ENCODE results near the gene CINP. TPM values are rescaled to one million over a fixed set of nuclear protein-coding genes. Genes with fewer than 3 reads are reported as not detected.

CINP gene
- total and polyA plus RNA-seq, 2 of the 13 experiments (the other 11 are each of a cell fraction or from before 2014, with no cell fraction given), result 32.8 to 42.8 TPM

GRCh38 chr14:102320671-102321455 lies 41.8 kb downstream of the CINP start (continued):
- TF ChIP-seq, protein P1, sequence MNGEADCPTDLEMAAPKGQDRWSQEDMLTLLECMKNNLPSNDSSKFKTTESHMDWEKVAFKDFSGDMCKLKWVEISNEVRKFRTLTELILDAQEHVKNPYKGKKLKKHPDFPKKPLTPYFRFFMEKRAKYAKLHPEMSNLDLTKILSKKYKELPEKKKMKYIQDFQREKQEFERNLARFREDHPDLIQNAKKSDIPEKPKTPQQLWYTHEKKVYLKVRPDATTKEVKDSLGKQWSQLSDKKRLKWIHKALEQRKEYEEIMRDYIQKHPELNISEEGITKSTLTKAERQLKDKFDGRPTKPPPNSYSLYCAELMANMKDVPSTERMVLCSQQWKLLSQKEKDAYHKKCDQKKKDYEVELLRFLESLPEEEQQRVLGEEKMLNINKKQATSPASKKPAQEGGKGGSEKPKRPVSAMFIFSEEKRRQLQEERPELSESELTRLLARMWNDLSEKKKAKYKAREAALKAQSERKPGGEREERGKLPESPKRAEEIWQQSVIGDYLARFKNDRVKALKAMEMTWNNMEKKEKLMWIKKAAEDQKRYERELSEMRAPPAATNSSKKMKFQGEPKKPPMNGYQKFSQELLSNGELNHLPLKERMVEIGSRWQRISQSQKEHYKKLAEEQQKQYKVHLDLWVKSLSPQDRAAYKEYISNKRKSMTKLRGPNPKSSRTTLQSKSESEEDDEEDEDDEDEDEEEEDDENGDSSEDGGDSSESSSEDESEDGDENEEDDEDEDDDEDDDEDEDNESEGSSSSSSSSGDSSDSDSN (CRISPR knock-in tag; IDR thresholded peaks at IDR 0.05), result 0 out of 2 replicates have a peak, but pooled peaks have one; percentile 32
- TF ChIP-seq ZNF354B (CRISPR knock-in tag; IDR thresholded peaks at IDR 0.05) (0 out of 2 replicates have a peak, but pooled peaks have one; percentile 38), KDM6A (CRISPR knock-in tag; IDR thresholded peaks at IDR 0.05; ENCODE audit: low read depth) (peak; percentile 25; the same call in 1 of the 2 replicates), GATA4 (IDR thresholded peaks at IDR 0.05; ENCODE audit: borderline replicate concordance, low read depth) (peak; percentile 47; the same call in 1 of the 2 replicates), MED1 (CRISPR knock-in tag; IDR thresholded peaks at IDR 0.05) (peak; percentile 69), ZNF510 (CRISPR knock-in tag; IDR thresholded peaks at IDR 0.05; ENCODE audit: low read depth) (0 out of 2 replicates have a peak, but pooled peaks have one; percentile 23), FOXP4 (CRISPR knock-in tag; IDR thresholded peaks at IDR 0.05) (peak; percentile 52; the same call in 1 of the 2 replicates), RBM22 (optimal IDR thresholded peaks at IDR 0.05; ENCODE audit: low read length) (peak; percentile 27), FOXC1 (CRISPR knock-in tag; IDR thresholded peaks at IDR 0.05; ENCODE audit: borderline replicate concordance) (0 out of 2 replicates have a peak, but pooled peaks have one; percentile 9), ZNF430 (CRISPR knock-in tag; IDR thresholded peaks at IDR 0.05) (no peak; the same call in 1 of the 2 replicates), NCOR1 (IDR thresholded peaks at IDR 0.05; ENCODE audit: borderline replicate concordance, low read length) (peak; percentile 91), ZNF18 (CRISPR knock-in tag; IDR thresholded peaks at IDR 0.05; ENCODE audit: insufficient replicate concordance) (peak; percentile 88), NFYB (CRISPR knock-in tag; IDR thresholded peaks at IDR 0.05) (no peak), PCBP2 (optimal IDR thresholded peaks at IDR 0.05; ENCODE audit: low read depth, low read length, poor library complexity, severe bottlenecking) (no peak), ATF6 (CRISPR knock-in tag; conservative IDR thresholded peaks at IDR 0.05) (no peak), ZNF891 (CRISPR knock-in tag; IDR thresholded peaks at IDR 0.05) (peak; percentile 31; the same call in 1 of the 2 replicates), GLI4 (CRISPR knock-in tag; IDR thresholded peaks at IDR 0.05; ENCODE audit: borderline replicate concordance) (0 out of 2 replicates have a peak, but pooled peaks have one; percentile 42)
- TF ChIP-seq, protein P2, sequence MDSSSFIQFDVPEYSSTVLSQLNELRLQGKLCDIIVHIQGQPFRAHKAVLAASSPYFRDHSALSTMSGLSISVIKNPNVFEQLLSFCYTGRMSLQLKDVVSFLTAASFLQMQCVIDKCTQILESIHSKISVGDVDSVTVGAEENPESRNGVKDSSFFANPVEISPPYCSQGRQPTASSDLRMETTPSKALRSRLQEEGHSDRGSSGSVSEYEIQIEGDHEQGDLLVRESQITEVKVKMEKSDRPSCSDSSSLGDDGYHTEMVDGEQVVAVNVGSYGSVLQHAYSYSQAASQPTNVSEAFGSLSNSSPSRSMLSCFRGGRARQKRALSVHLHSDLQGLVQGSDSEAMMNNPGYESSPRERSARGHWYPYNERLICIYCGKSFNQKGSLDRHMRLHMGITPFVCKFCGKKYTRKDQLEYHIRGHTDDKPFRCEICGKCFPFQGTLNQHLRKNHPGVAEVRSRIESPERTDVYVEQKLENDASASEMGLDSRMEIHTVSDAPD (CRISPR knock-in tag; IDR thresholded peaks at IDR 0.05), result peak; percentile 42; the same call in 1 of the 2 replicates
